ENCODE measurements around the gene STK10.

STK10 gene

GRCh38 chr5:172004824-172005237 is 183.2 kb downstream of the STK10 start:
- DNase-seq = peak; percentile 43

- DNase-seq = no peak
Observed at GRCh38 chr5:172003746-172004145, 184.3 kb downstream of the STK10 start.

GRCh38 chr5:172002840-172003512 is 185.0 kb downstream of the STK10 start:
- DNase-seq = no peak

GRCh38 chr5:172002310-172002709 is 185.7 kb downstream of the STK10 start:
- no peak for DNase-seq

- DNase-seq = no peak
Observed at GRCh38 chr5:171999877-172000276, 188.1 kb downstream of the STK10 start.

- no peak for DNase-seq
Observed at GRCh38 chr5:171999100-171999499, 188.9 kb downstream of the STK10 start.

- no peak for DNase-seq
Observed at GRCh38 chr5:171997011-171997410, 191.0 kb downstream of the STK10 start.

GRCh38 chr5:171992813-171993212 is 195.2 kb downstream of the STK10 start:
- no peak for DNase-seq

- no peak for DNase-seq
Observed at GRCh38 chr5:171992305-171992704, 195.7 kb downstream of the STK10 start.
